ENCODE data around the gene ST6GALNAC2.

DNA sequence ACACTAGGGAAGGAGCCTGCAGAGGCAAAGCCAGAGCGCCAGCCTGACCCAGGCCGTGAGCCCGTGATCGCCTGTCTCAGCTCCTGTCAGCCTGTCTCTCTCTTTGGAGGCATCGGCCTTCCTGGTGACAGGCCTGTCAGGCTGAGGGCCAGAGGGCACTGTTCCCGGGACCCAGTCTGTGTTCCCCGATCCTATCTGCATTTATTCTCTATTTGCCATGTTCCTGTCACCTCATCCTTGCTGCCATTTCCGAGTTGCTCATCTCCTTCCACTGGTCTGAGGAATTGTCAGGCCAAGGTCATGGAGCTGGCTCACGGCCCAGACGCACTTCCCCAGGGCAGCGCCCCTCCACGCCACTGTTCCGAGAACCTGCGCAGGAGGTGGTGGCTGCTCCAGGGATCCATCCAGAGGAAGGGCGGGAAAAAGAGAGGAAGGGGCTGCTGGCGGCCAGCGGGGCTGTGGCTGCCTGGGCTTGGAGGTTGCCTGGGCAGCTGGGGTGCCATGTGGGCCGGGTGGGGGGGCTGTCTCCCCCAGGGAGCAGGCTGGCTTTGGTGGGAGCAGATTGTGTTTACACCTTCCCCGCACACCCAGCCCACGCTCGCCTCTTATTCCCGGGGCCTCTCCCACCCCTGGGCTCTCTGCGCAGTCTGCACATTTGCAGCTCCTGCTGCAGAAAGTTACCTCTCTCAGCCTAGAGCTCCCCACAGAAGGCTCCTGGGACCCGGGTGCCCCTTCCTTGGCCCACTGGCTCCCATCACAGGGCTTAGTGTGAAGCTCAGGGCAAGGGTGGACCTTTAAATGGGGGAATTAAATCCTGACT is 40.9 kb downstream of the ST6GALNAC2 start:
- TF ChIP-seq, protein P1, sequence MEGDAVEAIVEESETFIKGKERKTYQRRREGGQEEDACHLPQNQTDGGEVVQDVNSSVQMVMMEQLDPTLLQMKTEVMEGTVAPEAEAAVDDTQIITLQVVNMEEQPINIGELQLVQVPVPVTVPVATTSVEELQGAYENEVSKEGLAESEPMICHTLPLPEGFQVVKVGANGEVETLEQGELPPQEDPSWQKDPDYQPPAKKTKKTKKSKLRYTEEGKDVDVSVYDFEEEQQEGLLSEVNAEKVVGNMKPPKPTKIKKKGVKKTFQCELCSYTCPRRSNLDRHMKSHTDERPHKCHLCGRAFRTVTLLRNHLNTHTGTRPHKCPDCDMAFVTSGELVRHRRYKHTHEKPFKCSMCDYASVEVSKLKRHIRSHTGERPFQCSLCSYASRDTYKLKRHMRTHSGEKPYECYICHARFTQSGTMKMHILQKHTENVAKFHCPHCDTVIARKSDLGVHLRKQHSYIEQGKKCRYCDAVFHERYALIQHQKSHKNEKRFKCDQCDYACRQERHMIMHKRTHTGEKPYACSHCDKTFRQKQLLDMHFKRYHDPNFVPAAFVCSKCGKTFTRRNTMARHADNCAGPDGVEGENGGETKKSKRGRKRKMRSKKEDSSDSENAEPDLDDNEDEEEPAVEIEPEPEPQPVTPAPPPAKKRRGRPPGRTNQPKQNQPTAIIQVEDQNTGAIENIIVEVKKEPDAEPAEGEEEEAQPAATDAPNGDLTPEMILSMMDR (IDR thresholded peaks at IDR 0.05): no peak
- TF ChIP-seq EP300 (IDR thresholded peaks at IDR 0.05) (no peak), POLR2A (IDR thresholded peaks at IDR 0.05; ENCODE audit: low read depth) (no peak)

All from esophagus muscularis mucosa (tissue), 4 donors.